Esophagus (tissue), 2 donors: Measurements from ENCODE around the gene PTPRD. TPM values are rescaled to one million over a fixed set of nuclear protein-coding genes. Genes with fewer than 3 reads are reported as not detected.

ENCODE experiments used
- H3K27ac ChIP-seq, 2 donors: one replicate each; pipeline ENCODE4 v1.5.1; 2013; ENCODE audit warnings: low read depth in 2 of 2, mild to moderate bottlenecking in 2 of 2, inconsistent platforms in 1 of 2, low read length in 1 of 2, moderate library complexity in 1 of 2
- H3K27me3 ChIP-seq, 2 donors: one replicate each; pipeline ENCODE4 v1.6.1; 2013; ENCODE audit warnings: low read length in 2 of 2, control low read depth in 1 of 2, mild to moderate bottlenecking in 1 of 2; ENCODE audit not compliant: insufficient read depth in 2 of 2, control insufficient read depth in 1 of 2
- H3K36me3 ChIP-seq, 2 donors: one replicate each; pipeline ENCODE4 v1.6.1; 2013; ENCODE audit warnings: low read length in 1 of 2; ENCODE audit not compliant: control insufficient read depth in 2 of 2, insufficient read depth in 2 of 2
- H3K4me1 ChIP-seq, 2 donors: one replicate each; pipeline ENCODE4 v1.6.1; 2013; ENCODE audit warnings: low read length in 1 of 2; ENCODE audit not compliant: control insufficient read depth in 2 of 2, insufficient read depth in 2 of 2
- H3K4me3 ChIP-seq, 2 donors: one replicate each; pipeline ENCODE4 v1.5.1; 2013; ENCODE audit warnings: low read length in 2 of 2, mild to moderate bottlenecking in 2 of 2, low read depth in 1 of 2, moderate library complexity in 1 of 2
- H3K9me3 ChIP-seq, 2 donors: one replicate each; pipeline ENCODE4 v1.6.1; 2013; ENCODE audit warnings: mild to moderate bottlenecking in 2 of 2, low read depth in 1 of 2, low read length in 1 of 2, moderate library complexity in 1 of 2; ENCODE audit not compliant: control insufficient read depth in 2 of 2, insufficient read depth in 1 of 2
- WGBS, 2 donors: extraction: QIAGEN DNeasy Blood & Tissue Kit; methylation state at CpG; one replicate each; pipeline ENCODE4 v1.1.7; 2013; 5-methylcytosine and 5-hydroxymethylcytosine counted together
- polyA plus RNA-seq, 2 donors: library from polyadenylated mRNA; stranded (reverse); fragments of 200-250 nt; gene quantifications; one replicate each; pipeline ENCODE4 v1.2.3, GENCODE V29; 2013
- donor health status: healthy with polysubstance abuse.
- donor health status: Bipolar disorder and iron deficiency.

The PTPRD gene
- polyA plus RNA-seq, 2 donors: 0.53 to 0.60 TPM

DNA sequence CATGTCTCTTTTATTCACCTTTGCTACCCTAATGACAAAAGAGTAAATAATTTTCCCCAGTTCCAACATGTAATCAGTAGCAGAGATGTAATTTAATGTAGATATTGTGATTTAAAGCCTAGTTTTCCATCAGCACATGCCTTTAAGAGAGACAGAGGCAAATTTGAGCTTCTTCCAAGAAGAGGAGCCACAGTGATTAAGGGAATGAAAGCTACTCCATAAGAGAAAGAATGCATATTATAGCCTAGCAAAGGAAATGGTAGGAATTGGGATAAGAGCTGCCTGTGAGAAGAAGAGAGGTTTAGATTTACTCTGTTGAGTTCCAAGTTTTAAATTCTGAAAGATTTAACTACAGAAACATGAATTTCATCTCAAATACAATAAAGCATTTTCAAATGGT is 2222.2 kb downstream of the PTPRD start:
- no peaks in the 10 kb centered on the region for H3K36me3 ChIP-seq
- no peaks in the 10 kb centered on the region for H3K9me3 ChIP-seq
- H3K27me3 ChIP-seq: no peaks in the 10 kb centered on the region
- no peaks in the 10 kb centered on the region for H3K4me1 ChIP-seq
- no peak overlapping the region for H3K27ac ChIP-seq
- no peak overlapping the region for H3K4me3 ChIP-seq

DNA sequence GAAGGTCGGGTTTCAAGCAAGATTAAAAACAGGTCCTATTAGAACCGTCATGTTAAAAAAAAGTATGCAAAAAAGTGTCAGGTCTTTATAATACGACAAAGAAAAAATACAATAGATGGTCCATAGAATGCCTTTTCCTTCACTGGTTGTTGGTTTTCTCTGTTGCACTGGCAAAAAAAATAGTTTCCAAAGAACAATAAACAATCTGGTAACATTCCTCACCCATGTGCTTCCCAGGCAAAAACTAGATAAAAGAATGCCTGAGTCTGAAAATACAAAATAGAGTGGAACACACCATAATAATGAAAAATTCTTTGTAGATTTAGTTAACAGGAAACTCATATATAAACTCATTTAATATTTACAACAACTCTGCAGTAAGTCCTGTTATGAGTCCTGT is 2223.3 kb downstream of the PTPRD start:
- Histone ChIP-seq H3K4me3 (no peak overlapping the region), H3K9me3 (no peaks in the 10 kb centered on the region), H3K36me3 (no peaks in the 10 kb centered on the region), H3K27ac (no peak overlapping the region), H3K27me3 (no peaks in the 10 kb centered on the region), H3K4me1 (no peaks in the 10 kb centered on the region)
- 81 to 85% methylated on average over 3 of the region's 3 CpGs for WGBS, 2 donors

DNA sequence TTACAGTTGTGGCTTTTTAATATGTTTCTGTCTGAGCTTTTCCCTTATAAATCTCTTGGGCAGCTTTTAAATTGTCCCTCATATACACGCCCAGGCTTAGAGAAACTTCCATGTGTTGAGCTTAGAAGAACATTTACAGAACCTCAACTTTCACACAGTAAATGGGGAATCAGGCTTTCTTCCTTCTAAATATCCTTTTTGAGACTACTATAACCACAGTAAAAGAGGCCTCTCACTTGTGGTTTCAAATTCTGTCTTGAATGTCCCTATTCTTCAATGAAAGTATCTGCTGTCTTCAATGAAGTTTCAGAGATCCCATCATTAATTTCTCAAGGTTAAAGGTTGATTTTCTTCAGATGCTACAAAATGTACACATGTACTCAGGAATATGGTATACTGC is 2224.7 kb downstream of the PTPRD start:
- 72 to 78% methylated on average over 1 of the region's 1 CpG for WGBS, 2 donors
- no peak overlapping the region for H3K4me3 ChIP-seq
- H3K4me1 ChIP-seq: no peaks in the 10 kb centered on the region
- no peaks in the 10 kb centered on the region for H3K36me3 ChIP-seq
- H3K9me3 ChIP-seq: no peaks in the 10 kb centered on the region
- no peaks in the 10 kb centered on the region for H3K27me3 ChIP-seq
- no peak overlapping the region for H3K27ac ChIP-seq

DNA sequence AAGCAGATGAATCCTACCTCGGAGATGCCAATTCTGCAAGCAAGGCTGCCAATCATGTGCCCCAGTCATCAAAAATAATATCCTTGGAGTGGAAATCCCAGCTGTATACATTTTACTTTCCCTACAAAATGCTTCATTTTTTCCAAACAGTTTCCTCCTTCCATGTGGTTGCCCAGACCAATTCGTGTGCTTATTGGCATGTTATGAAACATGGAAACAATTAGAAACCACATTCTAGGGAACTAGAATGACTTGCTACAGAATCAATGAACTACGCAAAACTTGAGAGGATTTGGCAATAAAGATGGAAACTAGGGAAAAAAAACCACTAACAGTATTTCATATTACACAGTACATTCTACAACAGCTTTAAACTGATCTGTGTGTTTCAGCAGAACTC is 2228.7 kb downstream of the PTPRD start:
- Histone ChIP-seq H3K27ac (no peak overlapping the region), H3K36me3 (no peaks in the 10 kb centered on the region), H3K4me3 (no peak overlapping the region), H3K4me1 (no peaks in the 10 kb centered on the region), H3K27me3 (no peaks in the 10 kb centered on the region), H3K9me3 (no peaks in the 10 kb centered on the region)
- WGBS, 2 donors: 86% methylated on average over 3 of the region's 3 CpGs

DNA sequence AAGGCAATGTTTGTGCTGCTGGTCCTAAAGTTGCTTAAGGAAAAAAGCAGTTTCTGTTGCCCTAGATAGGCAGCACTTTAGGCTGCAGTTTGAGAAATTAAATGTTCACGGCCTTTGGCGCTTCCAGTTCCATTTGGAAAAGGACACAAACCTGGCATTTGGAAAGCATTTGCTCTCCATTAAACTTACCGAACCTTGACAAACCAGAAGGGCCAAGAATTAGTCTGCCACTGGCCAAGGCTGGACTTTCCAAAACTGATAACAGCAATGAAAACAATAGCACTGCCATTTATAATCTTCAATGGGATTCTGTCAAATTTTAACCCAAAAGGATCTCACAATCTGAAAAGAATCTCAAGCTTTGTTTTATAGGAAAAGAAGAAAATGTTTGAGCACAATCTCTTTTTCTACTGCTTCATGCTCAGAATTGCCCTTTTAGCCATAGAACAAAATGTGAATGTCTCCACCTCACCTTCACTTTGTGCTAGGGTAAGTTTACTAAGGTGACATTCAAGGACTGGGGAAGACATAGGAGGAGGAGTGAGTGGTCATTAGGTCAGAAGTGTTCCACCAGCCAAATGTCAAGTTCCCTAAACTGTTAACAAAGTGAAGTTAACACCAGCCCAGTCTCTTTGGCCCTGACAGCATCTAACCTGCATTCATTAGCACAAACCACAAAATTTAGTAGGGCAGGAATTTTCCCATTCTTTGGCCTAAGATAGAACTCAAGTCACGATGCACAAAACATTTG is 2229.8 kb downstream of the PTPRD start:
- 78 to 84% methylated on average over 4 of the region's 4 CpGs for WGBS, 2 donors
- Histone ChIP-seq H3K4me1 (no peaks in the 10 kb centered on the region), H3K4me3 (no peak overlapping the region), H3K36me3 (no peaks in the 10 kb centered on the region), H3K27ac (no peak overlapping the region), H3K27me3 (no peaks in the 10 kb centered on the region), H3K9me3 (no peaks in the 10 kb centered on the region)

DNA sequence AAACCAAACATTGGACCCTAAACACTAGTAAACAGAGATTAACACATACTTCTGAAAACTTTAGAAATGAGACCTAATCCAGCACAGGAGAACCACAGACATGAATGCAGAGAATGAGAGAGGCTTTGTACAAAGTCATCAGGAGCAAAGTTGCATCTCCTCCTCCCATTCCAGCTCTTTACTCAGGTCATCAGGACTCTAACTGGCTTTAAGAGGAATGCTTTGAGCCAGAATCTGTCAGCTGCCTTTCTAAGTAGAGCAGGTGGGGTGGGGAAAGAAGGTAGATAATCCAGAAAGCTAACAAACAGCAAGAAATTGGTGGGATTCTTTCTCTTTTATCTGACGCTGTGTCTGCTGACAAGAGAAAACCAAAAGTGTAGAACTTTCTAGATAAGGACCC is 2230.5 kb downstream of the PTPRD start:
- WGBS, 2 donors: 72 to 73% methylated on average over 1 of the region's 1 CpG
- Histone ChIP-seq H3K9me3 (no peaks in the 10 kb centered on the region), H3K4me1 (no peaks in the 10 kb centered on the region), H3K4me3 (no peak overlapping the region), H3K36me3 (no peaks in the 10 kb centered on the region), H3K27me3 (no peaks in the 10 kb centered on the region), H3K27ac (no peak overlapping the region)

DNA sequence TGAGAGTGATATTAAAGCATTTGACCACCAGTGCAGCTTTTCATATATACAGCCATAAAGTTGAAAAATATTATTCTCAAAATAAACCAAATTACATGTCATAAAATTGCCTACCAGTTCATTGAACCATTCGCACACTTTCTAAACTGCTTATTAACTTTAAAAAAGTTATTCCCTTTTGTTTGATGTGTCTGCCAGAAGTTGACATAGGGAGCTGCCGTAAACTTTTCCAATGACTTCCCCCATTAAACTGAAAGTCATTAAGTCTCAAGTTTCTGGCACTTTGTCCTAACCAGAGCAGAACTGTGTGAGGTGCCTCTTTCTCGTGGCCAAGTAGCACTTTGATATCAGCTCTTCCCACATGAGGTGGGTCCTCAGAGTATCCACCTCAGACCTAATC is 2231.2 kb downstream of the PTPRD start:
- 78 to 82% methylated on average over 3 of the region's 3 CpGs for whole genome bisulfite sequencing, 2 donors
- Histone ChIP-seq H3K9me3 (no peaks in the 10 kb centered on the region), H3K27me3 (no peaks in the 10 kb centered on the region), H3K4me1 (no peaks in the 10 kb centered on the region), H3K4me3 (no peak overlapping the region), H3K27ac (no peak overlapping the region), H3K36me3 (no peaks in the 10 kb centered on the region)

DNA sequence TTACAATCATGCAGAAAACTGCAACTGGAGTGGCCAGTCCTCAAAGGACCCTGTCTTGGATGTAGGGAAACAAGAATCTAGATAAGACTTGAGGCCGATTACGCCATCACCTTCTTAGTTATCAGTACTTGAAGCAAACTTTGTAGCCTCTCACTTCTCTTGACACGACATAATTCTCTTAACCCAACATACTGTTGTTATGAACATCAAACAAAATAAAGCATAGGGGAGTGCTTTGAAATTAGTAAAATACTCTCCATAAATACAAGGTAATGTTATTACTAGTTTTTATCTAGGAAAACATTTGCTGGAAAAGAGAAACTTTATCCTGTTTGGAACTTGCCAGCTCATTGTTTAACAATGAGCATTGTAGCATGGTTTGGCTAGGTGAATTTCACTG is 2238.3 kb downstream of the PTPRD start:
- Histone ChIP-seq H3K36me3 (no peaks in the 10 kb centered on the region), H3K27ac (no peak overlapping the region), H3K27me3 (no peaks in the 10 kb centered on the region), H3K4me1 (no peaks in the 10 kb centered on the region), H3K9me3 (no peaks in the 10 kb centered on the region), H3K4me3 (no peak overlapping the region)
- WGBS, 2 donors: 78 to 96% methylated on average over 3 of the region's 3 CpGs

DNA sequence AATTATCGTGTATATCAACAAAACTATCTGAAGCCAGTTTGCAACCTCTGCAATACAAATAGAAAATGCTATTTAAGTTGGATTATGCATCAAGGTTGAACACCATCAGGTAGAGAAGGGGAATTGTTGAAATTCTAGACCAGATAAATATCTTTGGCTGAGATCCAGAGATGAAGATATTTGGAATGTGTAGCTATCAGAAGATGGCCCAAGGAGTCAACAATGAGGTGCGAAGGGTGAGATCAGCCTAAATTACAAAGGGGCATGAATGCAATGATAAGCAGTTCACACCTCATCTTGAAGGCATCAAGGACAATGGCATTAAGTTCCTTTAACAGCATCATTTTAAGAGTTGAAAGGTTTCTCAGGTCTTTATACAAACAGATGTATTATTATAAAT is 2241.1 kb downstream of the PTPRD start:
- no peaks in the 10 kb centered on the region for H3K36me3 ChIP-seq
- H3K4me3 ChIP-seq: no peak overlapping the region
- no peak overlapping the region for H3K27ac ChIP-seq
- 88 to 98% methylated on average over 2 of the region's 2 CpGs for WGBS, 2 donors
- H3K27me3 ChIP-seq: no peaks in the 10 kb centered on the region
- H3K9me3 ChIP-seq: no peaks in the 10 kb centered on the region
- no peaks in the 10 kb centered on the region for H3K4me1 ChIP-seq

DNA sequence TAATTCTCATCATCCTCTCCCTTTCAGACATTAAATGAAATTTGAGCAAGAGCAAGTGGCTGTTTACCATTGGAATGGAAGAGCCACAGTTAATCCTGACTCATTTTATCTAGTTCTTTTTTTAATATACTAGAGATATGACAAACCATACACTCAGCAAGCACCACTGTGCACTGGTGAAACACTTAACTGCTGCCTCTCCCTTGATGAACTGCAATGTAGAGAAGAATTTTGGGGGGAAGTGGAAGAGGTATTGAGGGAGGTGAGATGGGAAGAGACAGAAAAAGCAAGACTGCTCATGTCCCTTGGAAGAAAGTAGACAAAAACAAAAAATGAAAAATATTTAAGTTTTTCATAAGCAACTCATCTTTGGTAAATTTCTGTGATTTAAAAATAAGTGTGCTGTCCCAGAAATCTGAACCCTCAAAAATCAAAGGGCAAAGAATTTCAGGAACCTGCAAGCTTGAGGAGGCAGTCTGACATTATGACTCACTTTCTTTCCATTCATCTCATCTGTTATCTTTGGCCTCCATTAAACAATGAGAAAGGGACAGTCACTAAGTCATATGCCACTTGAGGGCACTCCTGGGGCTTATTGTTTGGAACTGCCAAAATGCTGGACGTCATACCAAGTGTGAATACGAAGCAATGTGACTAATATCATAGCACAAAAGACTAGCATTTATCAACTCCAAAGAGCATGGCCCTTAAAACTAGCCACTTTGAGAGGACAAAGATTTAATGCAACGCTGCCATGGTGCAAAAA is 2246.5 kb downstream of the PTPRD start:
- H3K27ac ChIP-seq: no peak overlapping the region
- 67 to 69% methylated on average over 3 of the region's 3 CpGs for WGBS, 2 donors
- no peak overlapping the region for H3K4me3 ChIP-seq
- no peaks in the 10 kb centered on the region for H3K4me1 ChIP-seq
- H3K27me3 ChIP-seq: no peaks in the 10 kb centered on the region
- H3K36me3 ChIP-seq: no peaks in the 10 kb centered on the region
- peaks cover 0 to 2% of the 10 kb centered on the region in 2 donors for H3K9me3 ChIP-seq
